Measurements from ENCODE around the gene SNAP23. TPM values are rescaled to one million over a fixed set of nuclear protein-coding genes. Genes with fewer than 3 reads are reported as not detected.

Gene SNAP23
- total and polyA plus RNA-seq, 8 donors = 14.2 to 39.4 (median 21.0) TPM

- Histone ChIP-seq H3K36me3 (no peaks in the 10 kb centered on the region), H3K9me3 (no peaks in the 10 kb centered on the region), H3K27ac (no peak overlapping the region), H3K4me3 (no peak overlapping the region), H3K4me1 (peaks cover 0 to 8% (median 0%) of the 10 kb centered on the region in 3 donors), H3K27me3 (no peaks in the 10 kb centered on the region)
- 51 to 73% methylated on average over 2 of the region's 2 CpGs for WGBS, 2 donors
- DNase-seq (no peak), ATAC-seq (no peak), FAIRE-seq (no peak)
- no peak for TF ChIP-seq CTCF (IDR thresholded peaks at IDR 0.05)
- intact Hi-C loops (cut with DNase I) = no loop called here
These were observed 83.6 kb downstream of the SNAP23 start for GRCh38 chr15:42578984-42579537.

GRCh38 chr15:42581272-42581730 is 85.9 kb downstream of the SNAP23 start:
- intact Hi-C loops (cut with DNase I) = no loop called here

More at GRCh38 chr15:42581272-42581730, 85.9 kb downstream of the SNAP23 start:
- FAIRE-seq (no peak), ATAC-seq (peak; percentile 94 to 99 (median 98)), DNase-seq (peak; percentile 71 to 90 (median 83))
- peak overlapping the region; percentile 2 to 50 (median 26) for H3K4me3 ChIP-seq
- no peaks in the 10 kb centered on the region for H3K27me3 ChIP-seq
- 0 to 1% methylated on average over 35 to 37 of the region's 37 CpGs for WGBS, 2 donors
- H3K27ac ChIP-seq = peak overlapping the region in 2 of 4 donors; percentile 15 to 50
- no peaks in the 10 kb centered on the region for H3K9me3 ChIP-seq
- H3K36me3 ChIP-seq = no peaks in the 10 kb centered on the region
- peaks cover 0 to 4% (median 0%) of the 10 kb centered on the region in 3 donors for H3K4me1 ChIP-seq
- no peak for TF ChIP-seq CTCF (IDR thresholded peaks at IDR 0.05)

Other genes starting within 250 kb of the SNAP23 start
- gene GANC, start 222.4 kb upstream of the SNAP23 start, total RNA-seq = 10 to 100 TPM in 4 of 6 donors, 1 to 10 TPM in 2; 6.9 to 21.1 (median 10.7) TPM
- 1 to 10 TPM; 8.7 to 9.1 TPM for gene GANC, start 222.4 kb upstream of the SNAP23 start, polyA plus RNA-seq
- 10 to 100 TPM; 19.2 to 32.1 (median 25.1) TPM for gene TMEM87A, start 222.2 kb upstream of the SNAP23 start, total RNA-seq
- gene TMEM87A, start 222.2 kb upstream of the SNAP23 start, polyA plus RNA-seq = 10 to 100 TPM; 12.2 to 23.2 TPM
- 1 to 10 TPM; 1.8 to 6.7 (median 3.6) TPM for gene CAPN3, start 136.1 kb upstream of the SNAP23 start, total RNA-seq
- gene CAPN3, start 136.1 kb upstream of the SNAP23 start, polyA plus RNA-seq = 10 to 100 TPM; 23.5 to 35.8 TPM
- 10 to 100 TPM; 13.3 to 38.4 (median 20.4) TPM for gene ZNF106, start 4.5 kb upstream of the SNAP23 start, total RNA-seq
- 1 to 10 TPM; 4.3 to 5.1 TPM for gene ZNF106, start 4.5 kb upstream of the SNAP23 start, polyA plus RNA-seq
- 10 to 100 TPM in 1 of 6 donors, 1 to 10 TPM in 5; 5.6 to 14.8 (median 8.6) TPM for gene LRRC57, start 53.2 kb downstream of the SNAP23 start, total RNA-seq
- 1 to 10 TPM; 3.8 to 4.9 TPM for gene LRRC57, start 53.2 kb downstream of the SNAP23 start, polyA plus RNA-seq
- gene HAUS2, start 53.2 kb downstream of the SNAP23 start, total RNA-seq = 1 to 10 TPM; 6.2 to 9.0 (median 8.3) TPM
- 1 to 10 TPM; 5.4 to 6.1 TPM for gene HAUS2, start 53.2 kb downstream of the SNAP23 start, polyA plus RNA-seq
- gene STARD9, start 80.0 kb downstream of the SNAP23 start, total RNA-seq = 1 to 10 TPM in 3 of 6 donors, under 1 TPM in 3; 0.44 to 2.0 (median 1.0) TPM
- gene STARD9, start 80.0 kb downstream of the SNAP23 start, polyA plus RNA-seq = 1 to 10 TPM; 2.6 to 3.0 TPM
- 10 to 100 TPM in 1 of 6 donors, 1 to 10 TPM in 5; 5.8 to 13.4 (median 8.1) TPM for gene CDAN1, start 241.5 kb downstream of the SNAP23 start, total RNA-seq
- 10 to 100 TPM; 14.1 to 20.0 TPM for gene CDAN1, start 241.5 kb downstream of the SNAP23 start, polyA plus RNA-seq